Epithelial cell of esophagus (primary cell): Measurements from ENCODE around the gene OR2V1.
"Not testable (repeated sequence)": the region's sequence is repeated elsewhere in the genome, so short reads cannot be mapped to it uniquely, and the experiment has no call there.

ENCODE experiments used
- DNase-seq: peaks from one replicate; pipeline ENCODE4 v3.0.0; 2010; ENCODE audit warnings: low read depth
- H3K4me3 ChIP-seq: 2 replicates; pipeline ENCODE4 v1.5.1; 2011; ENCODE audit warnings: mild to moderate bottlenecking, low read length, control low read depth
- TF ChIP-seq, protein P1 (sequence below): IDR thresholded peaks from 2 replicates; pipeline ENCODE4 v1.5.1; 2011; ENCODE audit warnings: low read depth, mild to moderate bottlenecking, low read length, control low read depth, inconsistent platforms; ENCODE audit not compliant: insufficient read depth; ENCODE audit errors: missing control alignments

The OR2V1 gene

GRCh38 chr5:181098762-181099601 lies 32.0 kb downstream of the OR2V1 start:
- H3K4me3 ChIP-seq = no peak overlapping the region
- no peak for DNase-seq
- TF ChIP-seq, protein P1, sequence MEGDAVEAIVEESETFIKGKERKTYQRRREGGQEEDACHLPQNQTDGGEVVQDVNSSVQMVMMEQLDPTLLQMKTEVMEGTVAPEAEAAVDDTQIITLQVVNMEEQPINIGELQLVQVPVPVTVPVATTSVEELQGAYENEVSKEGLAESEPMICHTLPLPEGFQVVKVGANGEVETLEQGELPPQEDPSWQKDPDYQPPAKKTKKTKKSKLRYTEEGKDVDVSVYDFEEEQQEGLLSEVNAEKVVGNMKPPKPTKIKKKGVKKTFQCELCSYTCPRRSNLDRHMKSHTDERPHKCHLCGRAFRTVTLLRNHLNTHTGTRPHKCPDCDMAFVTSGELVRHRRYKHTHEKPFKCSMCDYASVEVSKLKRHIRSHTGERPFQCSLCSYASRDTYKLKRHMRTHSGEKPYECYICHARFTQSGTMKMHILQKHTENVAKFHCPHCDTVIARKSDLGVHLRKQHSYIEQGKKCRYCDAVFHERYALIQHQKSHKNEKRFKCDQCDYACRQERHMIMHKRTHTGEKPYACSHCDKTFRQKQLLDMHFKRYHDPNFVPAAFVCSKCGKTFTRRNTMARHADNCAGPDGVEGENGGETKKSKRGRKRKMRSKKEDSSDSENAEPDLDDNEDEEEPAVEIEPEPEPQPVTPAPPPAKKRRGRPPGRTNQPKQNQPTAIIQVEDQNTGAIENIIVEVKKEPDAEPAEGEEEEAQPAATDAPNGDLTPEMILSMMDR = no peak

- DNase-seq, H3K4me3 ChIP-seq: not testable (repeated sequence)
Observed at GRCh38 chr5:181097759-181098491, 33.0 kb downstream of the OR2V1 start.

- DNase-seq, H3K4me3 ChIP-seq: not testable (repeated sequence)
Observed at GRCh38 chr5:181097383-181097753, 33.6 kb downstream of the OR2V1 start.

DNA sequence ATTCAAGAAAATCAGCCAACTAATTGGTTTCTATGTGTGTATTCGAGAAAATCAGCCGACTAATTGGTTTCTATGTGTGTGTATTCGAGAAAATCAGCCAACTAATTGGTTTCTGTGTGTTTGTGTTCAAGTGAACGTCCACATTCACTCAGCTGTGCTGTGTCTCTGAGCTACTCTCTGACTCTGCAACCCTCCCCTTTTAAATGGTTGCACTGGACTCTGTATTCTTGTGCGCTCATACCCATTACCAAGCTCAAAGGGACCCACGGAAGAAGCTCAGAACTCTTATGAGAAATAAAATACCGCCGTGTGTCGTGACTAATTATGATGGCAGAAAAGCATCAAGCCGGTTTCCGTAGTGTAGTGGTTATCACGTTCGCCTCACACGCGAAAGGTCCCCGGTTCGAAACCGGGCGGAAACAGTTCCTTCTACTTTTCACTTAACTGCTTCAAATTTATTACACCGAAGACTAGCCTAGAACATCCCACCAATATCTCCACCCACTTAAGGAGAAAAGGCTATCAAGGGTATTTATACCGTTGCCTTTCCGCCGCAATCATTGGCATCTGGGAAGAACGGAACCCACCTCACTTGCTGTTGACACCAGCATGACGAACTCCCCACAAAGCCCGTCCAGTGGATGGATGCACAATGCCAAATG lies 34.1 kb downstream of the OR2V1 start:
- H3K4me3 ChIP-seq, DNase-seq: not testable (repeated sequence)

- H3K4me3 ChIP-seq, DNase-seq: not testable (repeated sequence)
Observed at GRCh38 chr5:181095162-181095561, 35.8 kb downstream of the OR2V1 start.

- TF ChIP-seq, protein P1 = no peak
- H3K4me3 ChIP-seq = no peak overlapping the region
- no peak for DNase-seq
Observed at GRCh38 chr5:181092428-181092827, 38.5 kb downstream of the OR2V1 start.

DNA sequence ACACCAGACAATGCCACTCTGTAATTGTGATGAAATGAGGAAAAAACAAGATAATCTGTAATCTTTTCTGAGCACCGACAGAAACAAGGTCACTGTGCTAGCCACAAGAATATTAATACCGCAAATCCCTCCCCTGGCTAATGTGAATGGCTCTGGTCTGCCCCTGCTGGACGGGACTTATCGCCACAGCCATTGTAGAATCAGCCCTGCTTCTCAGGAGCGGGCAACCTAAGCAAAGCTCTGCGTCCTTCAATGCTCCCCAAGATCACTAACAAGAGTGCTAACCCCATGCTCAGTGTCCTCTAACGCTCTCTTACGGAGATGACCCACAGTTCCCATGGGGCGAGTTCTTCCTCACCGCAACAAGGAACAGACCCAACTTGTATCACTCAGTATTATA lies 42.7 kb downstream of the OR2V1 start:
- H3K4me3 ChIP-seq = no peak overlapping the region
- DNase-seq = no peak
- TF ChIP-seq, protein P1 = peak; percentile 29

DNA sequence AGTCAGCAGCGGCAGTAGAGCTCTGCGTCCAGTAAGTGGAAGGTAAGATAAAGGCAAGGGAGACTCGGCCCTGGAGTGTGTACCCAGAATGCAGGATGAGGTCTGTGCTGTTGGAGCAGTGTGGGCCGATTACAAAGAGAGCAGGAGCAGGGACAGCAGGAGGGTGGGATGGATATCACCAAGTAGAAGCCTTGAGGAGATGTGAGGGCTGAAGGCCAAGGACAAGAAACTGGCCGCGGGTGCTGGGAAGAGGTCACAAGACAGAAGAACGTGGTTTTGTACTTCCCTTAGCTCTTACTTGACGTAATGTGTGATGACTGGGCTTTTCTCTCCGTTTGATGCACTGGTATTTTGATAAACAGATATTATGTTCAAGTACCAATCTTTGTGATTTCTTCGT lies 43.7 kb downstream of the OR2V1 start:
- no peak for DNase-seq
- TF ChIP-seq, protein P1 = no peak
- no peak overlapping the region for H3K4me3 ChIP-seq

DNA sequence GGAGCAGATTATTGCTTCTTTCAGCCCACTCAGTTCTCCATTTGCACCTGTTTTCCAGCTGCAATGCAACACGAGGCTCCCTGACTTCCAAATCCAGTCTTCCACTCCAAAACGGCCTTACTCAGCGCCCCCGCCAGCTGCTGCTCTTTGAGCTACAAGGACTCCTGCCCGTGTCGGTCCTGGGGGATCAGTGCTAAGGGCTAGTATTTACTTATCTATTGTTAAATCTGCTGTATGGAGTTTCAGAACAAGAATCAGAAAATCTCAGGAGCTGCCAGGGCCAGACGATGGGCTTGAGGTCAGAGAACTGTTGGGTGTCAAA lies 44.1 kb downstream of the OR2V1 start:
- TF ChIP-seq, protein P1 = no peak
- no peak overlapping the region for H3K4me3 ChIP-seq
- no peak for DNase-seq
